PFSK-1 (cell line): ENCODE measurements around the gene GGA1.

Experiments used
- POLR2AphosphoS5 ChIP-seq: IDR thresholded peaks from 2 replicates; pipeline ENCODE4 v1.6.1; 2012; ENCODE audit warnings: low read depth, mild to moderate bottlenecking, control low read depth, low read length, moderate library complexity
- SIN3A ChIP-seq: IDR thresholded peaks from 2 replicates; pipeline ENCODE4 v1.6.1; 2012; ENCODE audit warnings: mild to moderate bottlenecking, low read length, moderate library complexity, borderline replicate concordance; ENCODE audit not compliant: insufficient read depth
- TAF1 ChIP-seq: IDR thresholded peaks from 2 replicates; pipeline ENCODE4 v1.6.1; 2012; ENCODE audit warnings: low read length, control low read depth, borderline replicate concordance; ENCODE audit not compliant: insufficient read depth

- TF ChIP-seq SIN3A: no peak
- no peak for TF ChIP-seq POLR2AphosphoS5
- no peak for TF ChIP-seq TAF1
These were observed 32.9 kb downstream of the GGA1 start for GRCh38 chr22:37641561-37641949.
